ENCODE data around the gene PIK3CA.

GRCh38 chr3:179269152-179269707, 121.1 kb downstream of the PIK3CA start:
- TF ChIP-seq CTCF (IDR thresholded peaks at IDR 0.05) (no peak), TCF7L2 (IDR thresholded peaks at IDR 0.05; ENCODE audit: low read depth, low read length) (no peak), POLR2AphosphoS5 (IDR thresholded peaks at IDR 0.05; ENCODE audit: low read depth, low read length) (no peak), REST (IDR thresholded peaks at IDR 0.05; ENCODE audit: insufficient read depth in 1 of 2, low read depth in 2 of 2, low read length in 1 of 2) (no peak), SIN3A (IDR thresholded peaks at IDR 0.05; ENCODE audit: borderline replicate concordance, insufficient read depth, low read depth, low read length) (no peak)
